Esophagus muscularis mucosa (tissue), 4 donors: ENCODE data around the gene SUN5. TPM values are rescaled to one million over a fixed set of nuclear protein-coding genes. Genes with fewer than 3 reads are reported as not detected.

Experiments
- DNase-seq: peaks from one replicate; pipeline ENCODE4 v3.0.0-alpha.2; 2017; ENCODE audit errors: extremely low spot score
- H3K27ac ChIP-seq, 4 donors: fragments of 200-600 bp; sonication (generic); replicated peaks in 1 of 4; 1 replicate in 3 of 4; 2 replicates in 1 of 4; pipeline ENCODE4 v1.5.1; 2016 to 2019; ENCODE audit warnings: mild to moderate bottlenecking in 1 of 4
- H3K27me3 ChIP-seq, 4 donors: fragments of 200-600 bp; sonication (generic); one replicate each; pipeline versions ENCODE4 v1.5.1 to v1.6.0; 2016 to 2019
- H3K36me3 ChIP-seq, 4 donors: fragments of 200-600 bp; sonication (generic); one replicate each; pipeline ENCODE4 v1.5.1; 2016 to 2019
- H3K4me1 ChIP-seq, 4 donors: fragments of 200-600 bp; sonication (generic); one replicate each; pipeline ENCODE4 v1.5.1; 2016 to 2019
- H3K4me3 ChIP-seq, 4 donors: fragments of 200-600 bp; sonication (generic); 1 replicate in 2 of 4; 2 replicates in 2 of 4; pipeline ENCODE4 v1.5.1; 2016 to 2019; ENCODE audit warnings: mild to moderate bottlenecking in 4 of 4, moderate library complexity in 1 of 4
- H3K9me3 ChIP-seq, 4 donors: fragments of 200-600 bp; sonication (generic); 1 replicate in 3 of 4; 2 replicates in 1 of 4; pipeline ENCODE4 v1.5.1; 2016 to 2019
- CTCF ChIP-seq, 3 experiments: fragments of 200-600 bp in 2 of 3; fragments of 450-650 bp in 1 of 3; sonication (generic) in 2 of 3; IDR thresholded peaks; one replicate each; pipeline ENCODE4 v1.5.1; 2017 to 2019; ENCODE audit warnings: antibody characterized with exemption in 3 of 3, mild to moderate bottlenecking in 2 of 3, moderate library complexity in 1 of 3
- EP300 ChIP-seq: sonication (generic); formaldehyde crosslinking; IDR thresholded peaks from one replicate; pipeline ENCODE4 v1.6.1; 2017; ENCODE audit warnings: antibody characterized with exemption
- POLR2A ChIP-seq: fragments of 450-650 bp; IDR thresholded peaks from one replicate; pipeline ENCODE4 v1.6.1; 2017; ENCODE audit warnings: antibody characterized with exemption, moderate library complexity, mild to moderate bottlenecking, low read depth
- POLR2AphosphoS5 ChIP-seq, 2 donors: sonication (generic); formaldehyde crosslinking; IDR thresholded peaks; one replicate each; pipeline ENCODE4 v1.6.1; 2017; ENCODE audit warnings: antibody characterized with exemption in 2 of 2
- WGBS: methylation state at CpG from one replicate; pipeline ENCODE4 v1.1.5; 2018; 5-methylcytosine and 5-hydroxymethylcytosine counted together
- intact Hi-C: fragments of 100-400 bp; cut with DNase I; formaldehyde crosslinking; loops from one replicate; pipeline ENCODE4 v1.15.1; 2023
- total RNA-seq, 4 donors: library from RNA; depleted of rRNA; stranded (reverse); fragments of >200 nt; gene quantifications; one replicate each; pipeline versions ENCODE4 v1.1.0 to v1.2.1, GENCODE V29; 2016

Gene SUN5
- total RNA-seq, 4 donors from 2014 or later: not detected

- peaks cover 0 to 36% (median 0%) of the 10 kb centered on the region in 4 donors for H3K27me3 ChIP-seq
- no peak for DNase-seq
- 97% methylated on average over 13 of the region's 14 CpGs for WGBS
- H3K4me3 ChIP-seq: no peak overlapping the region
- no peaks in the 10 kb centered on the region for H3K36me3 ChIP-seq
- H3K4me1 ChIP-seq: no peaks in the 10 kb centered on the region
- H3K27ac ChIP-seq: no peak overlapping the region
- TF ChIP-seq POLR2AphosphoS5 (IDR thresholded peaks at IDR 0.05): no peak
- no peak for TF ChIP-seq POLR2A
- TF ChIP-seq EP300: no peak
- no peak for TF ChIP-seq CTCF (IDR thresholded peaks at IDR 0.05)
- intact Hi-C loops: no loop called here
- no peaks in the 10 kb centered on the region for H3K9me3 ChIP-seq
These were observed 14.5 kb downstream of the SUN5 start for GRCh38 chr20:32989507-32990283.

DNA sequence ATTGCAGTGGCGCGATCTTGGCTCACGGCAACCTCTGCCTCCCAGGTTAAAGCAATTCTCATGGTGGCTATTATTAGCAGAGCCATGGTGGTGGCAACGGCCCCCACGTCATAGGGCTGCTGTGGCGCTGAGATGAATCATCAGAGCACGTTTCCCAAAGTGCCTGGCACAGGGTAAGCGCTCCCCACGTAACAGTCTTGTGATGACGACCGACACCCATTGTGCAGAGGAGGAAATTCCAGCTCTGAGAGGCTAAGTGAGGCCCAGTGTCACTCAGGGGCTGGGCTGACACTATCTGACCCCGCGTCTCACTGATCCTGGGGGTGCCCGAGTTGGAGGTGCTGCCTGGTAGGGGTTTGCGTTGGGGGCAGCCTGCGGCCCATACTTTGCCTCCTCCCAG, 16.2 kb downstream of the SUN5 start:
- TF ChIP-seq EP300: no peak
- TF ChIP-seq POLR2A: no peak
- no peak for TF ChIP-seq CTCF (IDR thresholded peaks at IDR 0.05)
- no peak for TF ChIP-seq POLR2AphosphoS5 (IDR thresholded peaks at IDR 0.05)
- Histone ChIP-seq H3K36me3 (no peaks in the 10 kb centered on the region), H3K27ac (no peak overlapping the region), H3K4me1 (peaks cover 0 to 4% (median 0%) of the 10 kb centered on the region in 4 donors), H3K9me3 (no peaks in the 10 kb centered on the region), H3K4me3 (no peak overlapping the region), H3K27me3 (peaks cover 0 to 36% (median 0%) of the 10 kb centered on the region in 4 donors)
- no peak for DNase-seq
- WGBS: 89% methylated on average over 16 of the region's 16 CpGs
- intact Hi-C loops: no loop called here

- WGBS: 78% methylated on average over 10 of the region's 11 CpGs
- no peak for DNase-seq
- intact Hi-C loops: no loop called here
- no peaks in the 10 kb centered on the region for H3K9me3 ChIP-seq
- H3K4me3 ChIP-seq: no peak overlapping the region
- peaks cover 0 to 36% (median 0%) of the 10 kb centered on the region in 4 donors for H3K27me3 ChIP-seq
- TF ChIP-seq EP300: no peak
- TF ChIP-seq CTCF (IDR thresholded peaks at IDR 0.05): no peak
- H3K4me1 ChIP-seq: peaks cover 0 to 7% (median 5%) of the 10 kb centered on the region in 4 donors
- no peak overlapping the region for H3K27ac ChIP-seq
- H3K36me3 ChIP-seq: no peaks in the 10 kb centered on the region
These were observed 17.0 kb downstream of the SUN5 start for GRCh38 chr20:32987044-32987825.

DNA sequence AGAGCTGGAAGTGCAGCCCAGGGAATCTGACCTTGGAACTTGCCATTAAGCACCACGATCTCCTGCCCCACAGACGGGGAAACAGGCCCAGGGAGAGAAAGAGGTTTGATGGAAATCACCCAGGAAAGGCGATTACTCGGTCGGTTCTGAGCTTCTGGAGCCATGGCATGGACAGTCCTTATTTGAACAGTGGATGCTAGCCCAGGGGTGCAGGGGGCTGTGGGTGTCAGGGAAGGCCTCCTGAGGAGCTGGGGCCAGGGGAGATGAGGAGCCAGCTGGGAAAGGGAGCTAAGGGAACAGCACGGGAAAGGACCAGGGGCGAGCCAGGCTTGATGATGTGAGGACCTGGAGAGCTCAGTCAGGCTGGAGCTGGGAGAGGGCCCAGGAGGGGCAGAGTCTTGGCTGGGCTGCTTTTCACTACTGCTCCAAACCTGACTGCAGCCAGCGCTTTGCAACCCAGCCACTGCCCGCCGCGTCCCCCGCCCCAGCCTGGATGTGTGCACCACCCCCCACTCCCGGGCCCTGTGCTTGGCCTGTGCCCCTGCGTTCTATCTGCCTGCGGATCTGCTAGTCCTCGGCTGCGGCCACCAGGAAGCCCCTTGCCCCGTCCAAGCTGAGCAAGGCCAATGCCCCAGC, 17.8 kb downstream of the SUN5 start:
- H3K27me3 ChIP-seq: peaks cover 0 to 34% (median 0%) of the 10 kb centered on the region in 4 donors
- H3K36me3 ChIP-seq: no peaks in the 10 kb centered on the region
- DNase-seq: no peak
- TF ChIP-seq CTCF (IDR thresholded peaks at IDR 0.05) (no peak), EP300 (no peak), POLR2AphosphoS5 (IDR thresholded peaks at IDR 0.05) (no peak), POLR2A (no peak)
- peaks cover 0 to 7% (median 5%) of the 10 kb centered on the region in 4 donors for H3K4me1 ChIP-seq
- H3K27ac ChIP-seq: no peak overlapping the region
- 84% methylated on average over 10 of the region's 18 CpGs for WGBS
- intact Hi-C loops: no loop called here
- H3K4me3 ChIP-seq: no peak overlapping the region
- no peaks in the 10 kb centered on the region for H3K9me3 ChIP-seq
